K562 (cell line): ENCODE measurements around the gene ZNF438. TPM values are rescaled to one million over a fixed set of nuclear protein-coding genes. Genes with fewer than 3 reads are reported as not detected.
A peak's percentile ranks its signal among the peaks of the same experiment; 100 is the strongest.

ENCODE experiments used
- CGGBP1 ChIP-seq: fragments of 250-450 bp; sonication (Bioruptor Pico); IDR thresholded peaks from 2 replicates; pipeline ENCODE4 v1.9.0; 2021; ENCODE audit warnings: mild to moderate bottlenecking
- ETV1 ChIP-seq: fragments of 450-650 bp; conservative IDR thresholded peaks from 2 replicates; pipeline ENCODE4 v1.6.1; 2016; ENCODE audit warnings: missing genetic modification characterization, control low read depth, low read depth, missing compliant biosample characterization
- FOXO4 ChIP-seq: fragments of 450-650 bp; formaldehyde crosslinking; IDR thresholded peaks from 2 replicates; pipeline ENCODE4 v1.4.0; 2020; ENCODE audit warnings: mild to moderate bottlenecking, moderate library complexity
- GABPA ChIP-seq: fragments of 200-800 bp; sonication (Bioruptor generic); conservative IDR thresholded peaks from 2 replicates; pipeline ENCODE4 v1.6.1; 2016; ENCODE audit warnings: low read depth, missing genetic modification characterization, missing compliant biosample characterization
- GTF2A2 ChIP-seq: IDR thresholded peaks from 2 replicates; pipeline ENCODE4 v1.6.1; 2016; ENCODE audit warnings: mild to moderate bottlenecking, missing genetic modification characterization, missing compliant biosample characterization
- HMG20A ChIP-seq: fragments of 450-650 bp; formaldehyde crosslinking; conservative IDR thresholded peaks from 2 replicates; pipeline ENCODE4 v1.4.0; 2020; ENCODE audit warnings: mild to moderate bottlenecking, mixed read lengths
- JUN ChIP-seq, 2 experiments: sonication (generic) in 1 of 2; formaldehyde crosslinking in 1 of 2; IDR thresholded peaks; 2 replicates each; pipeline versions ENCODE4 v1.6.1 to v1.8.0; 2012 to 2022; ENCODE audit warnings: borderline replicate concordance in 2 of 2, mild to moderate bottlenecking in 2 of 2, improper control_type of control experiment in 1 of 2, low read depth in 1 of 2, low read length in 1 of 2, missing genetic modification reagents in 1 of 2
- KDM5B ChIP-seq: fragments of 200-600 bp; sonication (generic); IDR thresholded peaks from 2 replicates; pipeline ENCODE4 v1.6.1; 2012; ENCODE audit warnings: low read depth, mild to moderate bottlenecking, moderate library complexity, low read length, control low read depth, inconsistent platforms; ENCODE audit not compliant: insufficient replicate concordance
- MITF ChIP-seq: IDR thresholded peaks from 2 replicates; pipeline ENCODE4 v1.6.1; 2014; ENCODE audit warnings: antibody characterized with exemption
- MXI1 ChIP-seq: IDR thresholded peaks from 2 replicates; pipeline ENCODE4 v1.6.1; 2011; ENCODE audit warnings: low read depth, mild to moderate bottlenecking, improper control_type of control experiment, low read length
- REST ChIP-seq, 2 experiments: fragments of 450-650 bp; formaldehyde crosslinking in 1 of 2; IDR thresholded peaks; 2 replicates each; pipeline versions ENCODE4 v1.4.0 to v1.6.1; 2014 to 2020; ENCODE audit warnings: mild to moderate bottlenecking in 2 of 2, borderline replicate concordance in 1 of 2, low read depth in 1 of 2
- SMAD1 ChIP-seq: fragments of 150-350 bp; IDR thresholded peaks from 2 replicates; pipeline ENCODE4 v1.6.1; 2014; ENCODE audit warnings: low read length, low read depth; ENCODE audit not compliant: partially characterized antibody
- ZNF584 ChIP-seq: fragments of 200-800 bp; sonication (Bioruptor generic); IDR thresholded peaks from 2 replicates; pipeline ENCODE4 v1.6.1; 2016; ENCODE audit warnings: low read depth, mild to moderate bottlenecking, missing genetic modification characterization, missing compliant biosample characterization
- ZZZ3 ChIP-seq: fragments of 450-650 bp; IDR thresholded peaks from 2 replicates; pipeline ENCODE4 v1.6.1; 2016; ENCODE audit warnings: antibody characterized with exemption, mild to moderate bottlenecking, moderate library complexity
- polyA plus RNA-seq, 8 experiments: library from polyadenylated mRNA; depleted of rRNA in 4 of 8; stranded (reverse) in 5 of 8; unstranded in 3 of 8; fragments of >200 nt; fragmentation: Nextera tagmentation in 2 of 8; fragmentation: Illumina TruSeq in 1 of 8; extraction: Ambion mirVana in 2 of 8; extraction: Trizol in 1 of 8; gene quantifications; 2 replicates each; pipeline versions ENCODE4 v1.2.1 to v1.2.3, GENCODE V29; 2011 to 2014; ENCODE audit warnings: inconsistent platforms in 1 of 8, missing spikeins in 1 of 8
- total RNA-seq, 7 experiments: library from RNA; depleted of rRNA in 6 of 7; stranded (reverse); fragments of >200 nt in 6 of 7; fragmentation: Illumina TruSeq in 2 of 7; extraction: Trizol in 2 of 7; gene quantifications; 2 replicates each; pipeline versions ENCODE4 v1.2.1 to v1.2.3, GENCODE V29; 2011 to 2021; ENCODE audit warnings: low replicate concordance in 1 of 7

ZNF438 gene
- total and polyA plus RNA-seq, 9 of the 15 experiments (the other 6 are each of a cell fraction or from before 2014, with no cell fraction given): 0.45 to 1.5 (median 0.91) TPM

- TF ChIP-seq SMAD1 (peak; percentile 39), ETV1 (peak; percentile 75), HMG20A (CRISPR knock-in tag) (0 out of 2 replicates have a peak, but pooled peaks have one; percentile 33), JUN (IDR thresholded peaks at IDR 0.05; ENCODE audit: borderline replicate concordance, low read depth, low read length) (0 out of 2 replicates have a peak, but pooled peaks have one; percentile 33), JUN (CRISPR knock-in tag; IDR thresholded peaks at IDR 0.05; ENCODE audit: borderline replicate concordance) (no peak), GTF2A2 (tag) (no peak), KDM5B (no peak), ZZZ3 (no peak), FOXO4 (CRISPR knock-in tag) (no peak), MXI1 (no peak), GABPA (tag) (peak; percentile 52), ZNF584 (CRISPR knock-in tag) (0 out of 2 replicates have a peak, but pooled peaks have one; percentile 69), MITF (no peak), CGGBP1 (CRISPR knock-in tag) (no peak), REST (IDR thresholded peaks at IDR 0.05; ENCODE audit: borderline replicate concordance) (no peak), REST (CRISPR knock-in tag; IDR thresholded peaks at IDR 0.05; ENCODE audit: low read depth) (no peak)
These were observed 213.5 kb downstream of the ZNF438 start (continued) for GRCh38 chr10:30818010-30818660.
